Skeletal muscle tissue (tissue), 5 donors: ENCODE data around the gene RNU6-7. TPM values are rescaled to one million over a fixed set of nuclear protein-coding genes. Genes with fewer than 3 reads are reported as not detected.

Experiments
- H3K27ac ChIP-seq: one replicate; pipeline ENCODE4 v1.7.0; 2013; ENCODE audit warnings: mild to moderate bottlenecking, low read depth, low read length, inconsistent platforms
- H3K27me3 ChIP-seq, 3 donors: one replicate each; pipeline ENCODE4 v1.7.0; 2013; ENCODE audit warnings: low read length in 3 of 3; ENCODE audit not compliant: control insufficient read depth in 3 of 3, insufficient read depth in 3 of 3
- H3K36me3 ChIP-seq, 3 donors: one replicate each; pipeline ENCODE4 v1.7.0; 2013; ENCODE audit warnings: low read length in 3 of 3; ENCODE audit not compliant: control insufficient read depth in 3 of 3, insufficient read depth in 3 of 3
- H3K4me1 ChIP-seq, 3 donors: one replicate each; pipeline ENCODE4 v1.7.0; 2013; ENCODE audit warnings: low read length in 3 of 3, mild to moderate bottlenecking in 3 of 3; ENCODE audit not compliant: control insufficient read depth in 3 of 3, insufficient read depth in 3 of 3
- H3K4me3 ChIP-seq, 3 donors: one replicate each; pipeline ENCODE4 v1.7.0; 2013; ENCODE audit warnings: low read length in 3 of 3
- H3K9ac ChIP-seq, 3 donors: one replicate each; pipeline ENCODE4 v1.7.0; 2013; ENCODE audit warnings: low read length in 3 of 3, mild to moderate bottlenecking in 3 of 3, moderate library complexity in 2 of 3, low read depth in 1 of 3
- H3K9me3 ChIP-seq, 3 donors: one replicate each; pipeline ENCODE4 v1.7.0; 2013; ENCODE audit warnings: low read length in 3 of 3; ENCODE audit not compliant: control insufficient read depth in 3 of 3
- small RNA-seq: library from RNA; depleted of rRNA; stranded (forward); fragments of <200 nt; gene quantifications from one replicate; pipeline ENCODE3, GENCODE V24; 2014
- total RNA-seq: library from RNA; depleted of rRNA; stranded (reverse); fragments of >200 nt; gene quantifications from one replicate; pipeline ENCODE4 v1.2.3, GENCODE V29; 2014
- donor health status: Osteomylitis.

RNU6-7 gene
- total RNA-seq, 1 donor from 2014 or later, result not detected

DNA sequence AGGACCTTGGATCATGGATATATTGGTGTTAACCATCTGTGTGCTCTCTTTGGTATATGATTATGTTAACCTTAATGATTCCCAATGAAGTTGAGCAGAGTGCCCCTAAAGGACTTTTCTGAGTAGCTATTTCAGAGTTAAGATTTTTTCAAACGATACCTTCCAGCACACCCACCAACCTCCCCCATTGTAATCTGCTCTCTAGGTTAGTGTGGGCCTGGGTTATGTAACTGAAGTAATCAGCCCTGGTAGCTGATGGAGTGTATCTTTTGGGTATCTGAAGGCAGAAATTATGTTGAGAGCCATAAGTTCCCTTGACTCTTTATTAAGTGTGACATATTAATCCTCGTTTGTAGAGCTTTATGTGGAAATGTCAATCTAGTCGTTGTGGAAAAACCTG lies 48.8 kb downstream of the RNU6-7 start:
- H3K4me1 ChIP-seq, result peaks cover 3 to 19% (median 8%) of the 10 kb centered on the region in 3 donors
- H3K9ac ChIP-seq, result no peak overlapping the region
- no peaks in the 10 kb centered on the region for H3K36me3 ChIP-seq
- H3K4me3 ChIP-seq, result no peak overlapping the region
- no peak overlapping the region for H3K27ac ChIP-seq
- H3K9me3 ChIP-seq, result no peaks in the 10 kb centered on the region
- H3K27me3 ChIP-seq, result no peaks in the 10 kb centered on the region

DNA sequence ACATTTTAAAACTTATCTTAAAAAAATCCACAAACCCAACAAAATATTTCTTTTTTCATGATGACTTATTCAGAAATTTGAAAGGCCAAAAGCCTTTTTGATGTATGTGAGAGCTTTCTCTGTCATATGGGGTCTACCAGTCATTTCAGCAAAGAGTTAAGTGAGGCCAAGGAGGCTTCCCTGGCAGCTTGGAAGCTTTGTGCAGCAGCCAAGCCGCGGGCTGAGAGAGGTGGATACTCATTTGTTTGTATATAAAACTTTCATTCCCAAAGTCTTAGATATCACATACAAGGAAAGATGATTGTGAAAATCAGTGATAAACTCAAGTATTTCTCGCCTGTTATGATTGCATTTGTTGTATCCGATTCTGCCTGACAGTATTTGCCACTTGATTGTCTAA lies 49.7 kb downstream of the RNU6-7 start:
- Histone ChIP-seq H3K4me3 (no peak overlapping the region), H3K4me1 (peaks cover 3 to 19% (median 11%) of the 10 kb centered on the region in 3 donors), H3K9me3 (no peaks in the 10 kb centered on the region), H3K27me3 (no peaks in the 10 kb centered on the region), H3K9ac (no peak overlapping the region), H3K36me3 (no peaks in the 10 kb centered on the region), H3K27ac (no peak overlapping the region)

Small RNA genes lying within 50 kb of the gene (small RNA-seq; reads per million reads assigned to genes)
- gene RNU6-7 (0.74 reads per million, percentile 72 among the genes with 10 or more reads in this experiment), gene RNU6-8 (not detected)

Other genes with a start within 250 kb of the RNU6-7 start
- 86.1 TPM for gene ARHGAP5, start 124.7 kb upstream of the RNU6-7 start, total RNA-seq
- not detected for gene RNU6-8, start 1.2 kb downstream of the RNU6-7 start, total RNA-seq
- 102 TPM for gene AKAP6, start 127.3 kb downstream of the RNU6-7 start, total RNA-seq